ENCODE measurements around the gene RETSAT. TPM values are rescaled to one million over a fixed set of nuclear protein-coding genes. Genes with fewer than 3 reads are reported as not detected.

The RETSAT gene
- total and polyA plus RNA-seq, 11 donors, result 22.5 to 74.9 (median 40.2) TPM

DNA sequence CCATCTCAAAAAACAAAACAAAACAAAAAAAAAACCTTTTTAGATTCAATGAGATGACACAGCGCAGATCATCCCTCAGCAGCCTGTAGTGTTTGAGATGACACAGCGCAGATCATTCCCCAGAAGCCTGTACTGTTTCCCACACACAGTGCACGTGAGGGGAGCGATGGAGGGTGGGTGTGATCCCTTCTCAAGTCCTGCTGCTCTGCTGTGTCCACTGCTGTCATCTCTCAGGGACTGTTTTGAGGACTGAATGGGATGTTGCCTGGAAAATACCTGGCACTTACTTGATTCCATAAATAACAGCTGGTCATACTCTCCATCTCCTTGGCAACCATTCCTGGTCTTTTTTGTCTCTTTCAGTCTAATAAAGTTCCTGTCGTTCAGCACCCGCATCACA, 52.2 kb downstream of the RETSAT start:
- intact Hi-C loops (cut with DNase I), result loop anchor here in 1 of 10 donors (10.0 kb wide), 1 partner anchor 377 kb away; no protein-coding TSS in a partner anchor
- H3K27ac ChIP-seq, result no peak overlapping the region
- H3K4me1 ChIP-seq, result peaks cover 0 to 10% (median 2%) of the 10 kb centered on the region in 12 donors
- ATAC-seq (peak in 2 of 4 donors; percentile 32 to 45), DNase-seq (no peak)
- H3K4me3 ChIP-seq, result no peak overlapping the region
- TF ChIP-seq POLR2A (IDR thresholded peaks at IDR 0.05), result no peak
- TF ChIP-seq, protein P1, sequence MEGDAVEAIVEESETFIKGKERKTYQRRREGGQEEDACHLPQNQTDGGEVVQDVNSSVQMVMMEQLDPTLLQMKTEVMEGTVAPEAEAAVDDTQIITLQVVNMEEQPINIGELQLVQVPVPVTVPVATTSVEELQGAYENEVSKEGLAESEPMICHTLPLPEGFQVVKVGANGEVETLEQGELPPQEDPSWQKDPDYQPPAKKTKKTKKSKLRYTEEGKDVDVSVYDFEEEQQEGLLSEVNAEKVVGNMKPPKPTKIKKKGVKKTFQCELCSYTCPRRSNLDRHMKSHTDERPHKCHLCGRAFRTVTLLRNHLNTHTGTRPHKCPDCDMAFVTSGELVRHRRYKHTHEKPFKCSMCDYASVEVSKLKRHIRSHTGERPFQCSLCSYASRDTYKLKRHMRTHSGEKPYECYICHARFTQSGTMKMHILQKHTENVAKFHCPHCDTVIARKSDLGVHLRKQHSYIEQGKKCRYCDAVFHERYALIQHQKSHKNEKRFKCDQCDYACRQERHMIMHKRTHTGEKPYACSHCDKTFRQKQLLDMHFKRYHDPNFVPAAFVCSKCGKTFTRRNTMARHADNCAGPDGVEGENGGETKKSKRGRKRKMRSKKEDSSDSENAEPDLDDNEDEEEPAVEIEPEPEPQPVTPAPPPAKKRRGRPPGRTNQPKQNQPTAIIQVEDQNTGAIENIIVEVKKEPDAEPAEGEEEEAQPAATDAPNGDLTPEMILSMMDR (IDR thresholded peaks at IDR 0.05), result no peak
- no peaks in the 10 kb centered on the region for H3K27me3 ChIP-seq
- H3K36me3 ChIP-seq, result peaks cover 0 to 52% (median 39%) of the 10 kb centered on the region in 9 donors
- WGBS, 4 donors, result 47 to 68% (median 64%) methylated on average over 6 of the region's 6 CpGs
- H3K9me3 ChIP-seq, result no peaks in the 10 kb centered on the region

Other genes starting within 250 kb of the RETSAT start
- gene TCF7L1, start 221.1 kb downstream of the RETSAT start, total RNA-seq, result 1 to 10 TPM; 1.9 to 9.8 (median 6.4) TPM
- 1 to 10 TPM; 3.9 to 6.1 TPM for gene TCF7L1, start 221.1 kb downstream of the RETSAT start, polyA plus RNA-seq
- gene TGOLN2, start 26.5 kb downstream of the RETSAT start, total RNA-seq, result 100 to 1,000 TPM in 2 of 9 donors, 10 to 100 TPM in 7; 70.7 to 130 (median 83.5) TPM
- 10 to 100 TPM; 15.5 to 57.3 TPM for gene TGOLN2, start 26.5 kb downstream of the RETSAT start, polyA plus RNA-seq
- 10 to 100 TPM in 4 of 9 donors, 1 to 10 TPM in 5; 6.0 to 18.0 (median 9.5) TPM for gene ELMOD3, start 241 bp upstream of the RETSAT start, total RNA-seq
- gene ELMOD3, start 241 bp upstream of the RETSAT start, polyA plus RNA-seq, result 10 to 100 TPM; 10.2 to 12.5 TPM
- 10 to 100 TPM in 3 of 9 donors, 1 to 10 TPM in 6; 2.8 to 91.6 (median 4.5) TPM for gene CAPG, start 55.8 kb upstream of the RETSAT start, total RNA-seq
- 10 to 100 TPM in 1 of 2 donors, 1 to 10 TPM in 1; 2.9 to 15.6 TPM for gene CAPG, start 55.8 kb upstream of the RETSAT start, polyA plus RNA-seq
- not detected for gene SH2D6, start 64.2 kb upstream of the RETSAT start, total RNA-seq
- not detected for gene SH2D6, start 64.2 kb upstream of the RETSAT start, polyA plus RNA-seq
- 100 to 1,000 TPM in 7 of 9 donors, 10 to 100 TPM in 2; 66.0 to 218 (median 128) TPM for gene MAT2A, start 184.6 kb upstream of the RETSAT start, total RNA-seq
- 100 to 1,000 TPM in 1 of 2 donors, 10 to 100 TPM in 1; 72.3 to 131 TPM for gene MAT2A, start 184.6 kb upstream of the RETSAT start, polyA plus RNA-seq
- gene GGCX, start 207.0 kb upstream of the RETSAT start, total RNA-seq, result 10 to 100 TPM; 13.2 to 30.7 (median 20.8) TPM
- gene GGCX, start 207.0 kb upstream of the RETSAT start, polyA plus RNA-seq, result 10 to 100 TPM; 12.6 to 28.7 TPM
- gene VAMP8, start 223.1 kb upstream of the RETSAT start, total RNA-seq, result 100 to 1,000 TPM in 1 of 9 donors, 10 to 100 TPM in 4, 1 to 10 TPM in 4; 5.4 to 103 (median 10.1) TPM
- gene VAMP8, start 223.1 kb upstream of the RETSAT start, polyA plus RNA-seq, result 10 to 100 TPM; 13.8 to 21.7 TPM
- gene VAMP5, start 229.9 kb upstream of the RETSAT start, total RNA-seq, result 100 to 1,000 TPM in 1 of 9 donors, 10 to 100 TPM in 8; 21.0 to 186 (median 36.6) TPM
- gene VAMP5, start 229.9 kb upstream of the RETSAT start, polyA plus RNA-seq, result 10 to 100 TPM; 65.4 to 81.9 TPM
- gene RNF181, start 241.2 kb upstream of the RETSAT start, total RNA-seq, result 100 to 1,000 TPM in 4 of 9 donors, 10 to 100 TPM in 5; 77.7 to 208 (median 92.0) TPM
- gene RNF181, start 241.2 kb upstream of the RETSAT start, polyA plus RNA-seq, result 100 to 1,000 TPM; 165 to 235 TPM
- 10 to 100 TPM in 5 of 9 donors, 1 to 10 TPM in 4; 6.4 to 20.8 (median 11.5) TPM for gene TMEM150A, start 248.2 kb upstream of the RETSAT start, total RNA-seq
- gene TMEM150A, start 248.2 kb upstream of the RETSAT start, polyA plus RNA-seq, result 10 to 100 TPM; 10.5 to 14.1 TPM

Measured in heart left ventricle (tissue), 16 donors.